Mesenchymal stem cell (in vitro differentiated cells and primary cell): ENCODE results near the gene SIAH2.

Experiments
- DNase-seq: peaks from one replicate; pipeline ENCODE4 v3.0.0-alpha.2; 2013
- H2AFZ ChIP-seq: one replicate; pipeline ENCODE4 v1.6.1; 2013; ENCODE audit warnings: low read depth, mild to moderate bottlenecking, control low read depth, inconsistent platforms, low read length, moderate library complexity
- H2AK5ac ChIP-seq: 2 replicates; pipeline ENCODE4 v1.6.1; 2013; ENCODE audit warnings: low read length, moderate library complexity, mild to moderate bottlenecking, inconsistent platforms; ENCODE audit not compliant: severe bottlenecking
- H2BK120ac ChIP-seq: one replicate; pipeline ENCODE4 v1.6.1; 2013; ENCODE audit warnings: low read depth, mild to moderate bottlenecking, inconsistent platforms, low read length, moderate library complexity
- H2BK12ac ChIP-seq, 2 experiments: one replicate each; pipeline ENCODE4 v1.6.1; 2013; ENCODE audit warnings: inconsistent platforms in 2 of 2, low read length in 2 of 2, mild to moderate bottlenecking in 2 of 2, moderate library complexity in 2 of 2, control low read depth in 1 of 2
- H2BK15ac ChIP-seq: one replicate; pipeline ENCODE4 v1.6.1; 2013; ENCODE audit warnings: mild to moderate bottlenecking, low read depth, inconsistent platforms; ENCODE audit not compliant: poor library complexity, severe bottlenecking
- H2BK5ac ChIP-seq: 2 replicates; pipeline ENCODE4 v1.6.1; 2013; ENCODE audit warnings: low read depth, mild to moderate bottlenecking, low read length, control low read depth, inconsistent platforms; ENCODE audit not compliant: poor library complexity, severe bottlenecking
- H3K14ac ChIP-seq, 2 experiments: one replicate each; pipeline ENCODE4 v1.6.1; 2013; ENCODE audit warnings: inconsistent platforms in 2 of 2, low read length in 2 of 2, control low read depth in 1 of 2, mild to moderate bottlenecking in 1 of 2, moderate library complexity in 1 of 2
- H3K18ac ChIP-seq, 2 experiments: one replicate each; pipeline ENCODE4 v1.6.1; 2013; ENCODE audit warnings: inconsistent platforms in 2 of 2, low read length in 2 of 2, control low read depth in 1 of 2, low read depth in 1 of 2, mild to moderate bottlenecking in 1 of 2
- H3K23ac ChIP-seq, 2 experiments: one replicate each; pipeline ENCODE4 v1.6.1; 2013; ENCODE audit warnings: inconsistent platforms in 2 of 2, low read length in 2 of 2, mild to moderate bottlenecking in 2 of 2, moderate library complexity in 2 of 2, control low read depth in 1 of 2
- H3K27ac ChIP-seq: 2 replicates; pipeline ENCODE4 v1.5.1; 2013; ENCODE audit warnings: mild to moderate bottlenecking, moderate library complexity, low read length, control low read depth, inconsistent platforms; ENCODE audit not compliant: poor library complexity, severe bottlenecking
- H3K27me3 ChIP-seq, 2 experiments: 2 replicates each; pipeline versions ENCODE4 v1.6.1 to v1.7.0; 2013; ENCODE audit warnings: low read length in 2 of 2, mild to moderate bottlenecking in 2 of 2, moderate library complexity in 2 of 2, control low read depth in 1 of 2, inconsistent platforms in 1 of 2; ENCODE audit not compliant: control insufficient read depth in 1 of 2, insufficient read depth in 1 of 2
- H3K36me3 ChIP-seq, 2 experiments: 2 replicates each; pipeline versions ENCODE4 v1.6.1 to v1.7.0; 2013; ENCODE audit warnings: low read length in 2 of 2, control low read depth in 1 of 2, inconsistent platforms in 1 of 2, low read depth in 1 of 2, mild to moderate bottlenecking in 1 of 2; ENCODE audit not compliant: insufficient read depth in 2 of 2, control insufficient read depth in 1 of 2
- H3K4ac ChIP-seq, 2 experiments: one replicate each; pipeline ENCODE4 v1.6.1; 2013; ENCODE audit warnings: inconsistent platforms in 2 of 2, low read length in 2 of 2, mild to moderate bottlenecking in 2 of 2, moderate library complexity in 2 of 2, control low read depth in 1 of 2, low read depth in 1 of 2
- H3K4me1 ChIP-seq: 2 replicates; pipeline ENCODE4 v1.6.1; 2013; ENCODE audit warnings: low read depth, low read length, control low read depth; ENCODE audit not compliant: control insufficient read depth, insufficient read depth
- H3K4me2 ChIP-seq: 2 replicates; pipeline ENCODE4 v1.6.1; 2013; ENCODE audit warnings: low read length, mild to moderate bottlenecking, inconsistent platforms; ENCODE audit not compliant: poor library complexity, severe bottlenecking
- H3K4me3 ChIP-seq, 2 experiments: 2 replicates each; pipeline versions ENCODE4 v1.5.1 to v1.7.0; 2013; ENCODE audit warnings: low read length in 2 of 2, mild to moderate bottlenecking in 2 of 2, control low read depth in 1 of 2, low read depth in 1 of 2; ENCODE audit not compliant: insufficient read depth in 1 of 2
- H3K79me1 ChIP-seq: replicated peaks from 2 replicates; pipeline ENCODE4 v1.6.1; 2013; ENCODE audit warnings: mild to moderate bottlenecking, control low read depth, low read length, inconsistent platforms; ENCODE audit not compliant: poor library complexity, severe bottlenecking
- H3K9ac ChIP-seq: 2 replicates; pipeline ENCODE4 v1.7.0; 2013; ENCODE audit warnings: mild to moderate bottlenecking, low read length, moderate library complexity
- H3K9me3 ChIP-seq: 2 replicates; pipeline ENCODE4 v1.7.0; 2013; ENCODE audit warnings: mild to moderate bottlenecking, low read length; ENCODE audit not compliant: control insufficient read depth
- H4K8ac ChIP-seq: one replicate; pipeline ENCODE4 v1.6.1; 2013; ENCODE audit warnings: inconsistent platforms, mild to moderate bottlenecking, low read length, moderate library complexity
- H4K91ac ChIP-seq: one replicate; pipeline ENCODE4 v1.6.1; 2013; ENCODE audit warnings: mild to moderate bottlenecking, low read length, inconsistent platforms
- WGBS: methylation state at CpG from one replicate; pipeline ENCODE4 v1.1.7; 2013; ENCODE audit warnings: mixed read lengths; 5-methylcytosine and 5-hydroxymethylcytosine counted together

Gene SIAH2

DNA sequence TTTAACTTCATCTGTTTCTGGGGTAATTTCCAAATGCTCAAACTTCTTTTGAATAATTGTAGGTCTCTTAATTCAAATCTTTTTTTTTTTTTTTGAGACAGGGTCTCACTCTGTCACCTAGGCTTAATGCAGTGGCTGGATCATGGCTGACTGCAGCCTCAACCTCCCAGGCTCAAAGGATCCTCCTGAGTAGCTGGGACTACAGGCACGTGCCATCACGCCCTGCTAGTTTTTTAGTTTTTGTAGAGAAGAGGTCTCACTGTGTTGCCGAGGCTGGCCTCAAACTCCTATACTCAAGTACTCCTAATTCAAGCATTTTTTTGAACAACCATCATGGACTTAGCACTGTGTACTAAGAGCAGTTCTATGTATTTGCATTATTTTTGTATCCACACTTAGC lies 3.8 kb upstream of the SIAH2 start:
- Histone ChIP-seq H2AFZ (no peak overlapping the region), H3K27me3 (no peaks in the 10 kb centered on the region), H2BK5ac (no peak overlapping the region), H3K4me1 (peaks cover 14% of the 10 kb centered on the region), H3K4me2 (no peak overlapping the region), H3K79me1 (peaks cover 3% of the 10 kb centered on the region), H3K18ac (no peak overlapping the region), H2AK5ac (no peak overlapping the region), H2BK120ac (no peak overlapping the region), H3K36me3 (no peaks in the 10 kb centered on the region), H2BK15ac (no peak overlapping the region), H4K8ac (no peak overlapping the region), H3K27ac (no peak overlapping the region), H3K9ac (no peak overlapping the region), H3K9me3 (no peaks in the 10 kb centered on the region), H2BK12ac (no peak overlapping the region), H3K4me3 (no peak overlapping the region), H3K4ac (no peak overlapping the region), H3K14ac (no peak overlapping the region), H4K91ac (no peak overlapping the region), H3K23ac (no peak overlapping the region)
- WGBS = no CpG with 5 or more reads among the region's 3 CpGs
- DNase-seq = no peak

DNA sequence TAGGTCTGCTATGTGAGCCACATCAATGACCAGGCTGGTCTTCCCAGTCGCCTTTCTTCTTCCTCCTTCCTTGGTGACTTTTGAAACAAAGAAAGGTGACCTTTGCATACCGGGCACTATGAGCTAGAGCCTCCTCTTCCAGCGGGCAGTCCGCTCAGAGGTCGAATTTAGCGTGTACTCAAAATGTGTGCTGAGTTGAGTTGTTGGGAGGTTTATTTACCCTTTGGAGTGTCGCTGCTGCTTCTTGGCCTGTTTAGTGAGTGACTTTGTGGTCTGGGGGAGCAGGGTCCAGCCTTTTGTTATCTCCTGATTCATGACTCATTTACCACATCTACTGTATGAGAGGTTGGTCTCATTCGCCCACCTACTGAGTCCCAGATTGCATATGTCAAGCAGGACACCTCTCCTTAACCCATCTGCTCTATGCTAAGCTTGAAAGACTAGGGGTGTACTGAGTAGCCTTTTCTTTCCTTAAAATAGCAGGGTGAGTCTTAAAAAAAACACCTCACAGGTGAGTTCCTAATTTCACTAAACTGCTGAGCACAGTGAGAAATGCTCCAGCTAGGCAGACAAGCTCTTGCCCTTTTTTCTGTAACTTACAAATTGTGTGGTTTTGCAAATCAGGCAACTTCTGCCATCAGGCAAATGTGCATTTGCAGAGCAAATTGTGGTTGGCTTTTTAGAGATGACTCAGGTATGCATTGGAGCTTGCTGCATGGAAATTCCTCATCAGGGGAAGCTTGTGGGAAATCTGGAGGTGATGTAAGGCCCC lies 3.2 kb upstream of the SIAH2 start:
- DNase-seq = peak; percentile 69
- H3K4ac ChIP-seq = no peak overlapping the region
- no peak overlapping the region for H3K27ac ChIP-seq
- H2BK12ac ChIP-seq = no peak overlapping the region
- H3K4me3 ChIP-seq = no peak overlapping the region
- no peak overlapping the region for H4K8ac ChIP-seq
- no peaks in the 10 kb centered on the region for H3K36me3 ChIP-seq
- H3K23ac ChIP-seq = no peak overlapping the region
- no peak overlapping the region for H3K4me2 ChIP-seq
- peaks cover 14% of the 10 kb centered on the region for H3K4me1 ChIP-seq
- no peak overlapping the region for H3K18ac ChIP-seq
- 79% methylated on average over 6 of the region's 8 CpGs for WGBS
- no peak overlapping the region for H2AFZ ChIP-seq
- H3K27me3 ChIP-seq = no peaks in the 10 kb centered on the region
- H3K14ac ChIP-seq = no peak overlapping the region
- no peak overlapping the region for H2AK5ac ChIP-seq
- H2BK120ac ChIP-seq = no peak overlapping the region
- H3K9ac ChIP-seq = no peak overlapping the region
- H3K79me1 ChIP-seq = peaks cover 3% of the 10 kb centered on the region
- H4K91ac ChIP-seq = no peak overlapping the region
- no peak overlapping the region for H2BK15ac ChIP-seq
- H2BK5ac ChIP-seq = no peak overlapping the region
- no peaks in the 10 kb centered on the region for H3K9me3 ChIP-seq

DNA sequence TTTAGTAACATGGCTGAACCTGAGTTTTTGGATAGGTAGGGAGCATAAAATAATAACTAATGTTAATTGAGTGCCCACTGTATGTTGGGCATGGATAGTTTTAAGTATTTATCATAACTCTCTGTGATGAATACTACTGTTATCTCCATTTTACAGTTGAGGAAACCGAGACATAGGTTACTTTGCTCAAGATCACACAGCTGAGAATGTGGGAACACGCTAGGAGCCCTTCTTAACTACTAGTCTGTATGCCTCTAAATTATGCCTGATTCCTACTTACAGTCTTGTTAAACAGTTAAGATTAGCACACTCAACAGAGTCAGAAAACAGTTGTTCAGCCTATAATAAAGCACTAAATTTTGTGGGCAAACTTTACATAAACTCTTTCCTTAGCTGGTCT lies 2.0 kb upstream of the SIAH2 start:
- H3K4me3 ChIP-seq = no peak overlapping the region
- no peak overlapping the region for H2BK120ac ChIP-seq
- no peaks in the 10 kb centered on the region for H3K27me3 ChIP-seq
- WGBS = 98% methylated on average over 2 of the region's 2 CpGs
- H3K18ac ChIP-seq = no peak overlapping the region
- H3K4ac ChIP-seq = no peak overlapping the region
- no peaks in the 10 kb centered on the region for H3K9me3 ChIP-seq
- H3K27ac ChIP-seq = no peak overlapping the region
- no peak overlapping the region for H2BK15ac ChIP-seq
- no peak overlapping the region for H2AFZ ChIP-seq
- no peak overlapping the region for H3K23ac ChIP-seq
- H3K79me1 ChIP-seq = peaks cover 3% of the 10 kb centered on the region
- no peak overlapping the region for H3K9ac ChIP-seq
- no peak overlapping the region for H4K91ac ChIP-seq
- no peak overlapping the region for H4K8ac ChIP-seq
- peaks cover 9% of the 10 kb centered on the region for H3K4me1 ChIP-seq
- H3K14ac ChIP-seq = no peak overlapping the region
- H3K36me3 ChIP-seq = no peaks in the 10 kb centered on the region
- H2AK5ac ChIP-seq = no peak overlapping the region
- no peak overlapping the region for H2BK5ac ChIP-seq
- no peak for DNase-seq
- no peak overlapping the region for H3K4me2 ChIP-seq
- H2BK12ac ChIP-seq = no peak overlapping the region

DNA sequence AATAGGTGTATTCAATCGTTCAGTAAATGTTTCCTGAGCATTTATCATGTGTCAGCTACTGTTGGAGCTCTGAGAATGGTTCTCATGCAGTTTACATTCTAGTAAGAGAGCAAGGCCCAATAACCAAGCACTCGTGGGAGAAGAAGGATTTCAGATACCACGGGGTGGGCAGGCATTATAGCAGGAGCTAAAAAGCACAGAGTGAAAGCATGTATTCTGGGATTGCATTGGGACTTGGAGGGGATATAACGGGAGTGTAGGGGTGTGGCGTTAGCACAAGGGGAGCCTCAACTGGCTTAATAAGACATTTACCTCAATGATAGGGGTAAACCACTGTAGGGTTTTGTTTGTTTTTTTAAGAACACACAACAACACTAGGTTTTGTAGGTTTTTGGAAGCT lies 1.6 kb upstream of the SIAH2 start:
- Histone ChIP-seq H3K27ac (no peak overlapping the region), H3K4me3 (peak overlapping the region in 1 of 2 experiments; percentile 91), H3K79me1 (peaks cover 3% of the 10 kb centered on the region), H2BK5ac (no peak overlapping the region), H3K36me3 (peaks cover 0 to under 1% of the 10 kb centered on the region in 2 experiments), H4K8ac (no peak overlapping the region), H3K4me2 (no peak overlapping the region), H3K4me1 (peaks cover 9% of the 10 kb centered on the region), H3K23ac (no peak overlapping the region), H3K9ac (peak overlapping the region; percentile 96), H2AFZ (no peak overlapping the region), H3K27me3 (no peaks in the 10 kb centered on the region), H3K18ac (no peak overlapping the region), H2BK15ac (no peak overlapping the region), H2BK120ac (no peak overlapping the region), H4K91ac (no peak overlapping the region), H2AK5ac (peak overlapping the region; percentile 9), H2BK12ac (no peak overlapping the region), H3K4ac (no peak overlapping the region), H3K9me3 (no peaks in the 10 kb centered on the region), H3K14ac (no peak overlapping the region)
- WGBS = 77% methylated on average over 5 of the region's 5 CpGs
- no peak for DNase-seq
